K562 (cell line): ENCODE measurements around the gene TOMM6. TPM values are rescaled to one million over a fixed set of nuclear protein-coding genes. Genes with fewer than 3 reads are reported as not detected.

Source experiments
- CC2D1A ChIP-seq: fragments of 450-650 bp; IDR thresholded peaks from 2 replicates; pipeline ENCODE4 v1.6.1; 2017; ENCODE audit warnings: mild to moderate bottlenecking
- CTCF ChIP-seq, 3 experiments: IDR thresholded peaks in 2 of 3; conservative IDR thresholded peaks in 1 of 3; 2 replicates each; pipeline ENCODE4 v1.5.1; 2011 to 2012; ENCODE audit warnings: low read length in 3 of 3, mild to moderate bottlenecking in 3 of 3, control low read depth in 2 of 3, improper control_type of control experiment in 1 of 3, inconsistent platforms in 1 of 3, low read depth in 1 of 3, mixed read lengths in 1 of 3, moderate library complexity in 1 of 3; ENCODE audit not compliant: insufficient read depth in 2 of 3
- DDX20 ChIP-seq: fragments of 450-650 bp; IDR thresholded peaks from 2 replicates; pipeline ENCODE4 v1.6.1; 2016; ENCODE audit warnings: missing genetic modification characterization, low read depth, mild to moderate bottlenecking, missing compliant biosample characterization, moderate library complexity
- ETS1 ChIP-seq: conservative IDR thresholded peaks from 2 replicates; pipeline ENCODE4 v1.6.1; 2011; ENCODE audit warnings: low read depth, mild to moderate bottlenecking, low read length; ENCODE audit not compliant: control insufficient read depth
- ETV5 ChIP-seq: sonication (generic); formaldehyde crosslinking; IDR thresholded peaks from 2 replicates; pipeline ENCODE4 v1.4.0; 2020; ENCODE audit warnings: low read depth, mild to moderate bottlenecking, missing genetic modification reagents
- HDAC1 ChIP-seq, 2 experiments: fragments of 450-650 bp; IDR thresholded peaks; 2 replicates each; pipeline ENCODE4 v1.6.1; 2016 to 2017; ENCODE audit warnings: inconsistent platforms in 1 of 2, mild to moderate bottlenecking in 1 of 2, moderate library complexity in 1 of 2
- SIN3A ChIP-seq, 2 experiments: fragments of 150-350 bp in 1 of 2; IDR thresholded peaks; 2 replicates each; pipeline ENCODE4 v1.6.1; 2011 to 2016; ENCODE audit warnings: borderline replicate concordance in 2 of 2, low read depth in 2 of 2, low read length in 2 of 2, mild to moderate bottlenecking in 2 of 2, moderate library complexity in 2 of 2; ENCODE audit not compliant: control insufficient read depth in 1 of 2
- SOX6 ChIP-seq: fragments of 450-650 bp; IDR thresholded peaks from 2 replicates; pipeline ENCODE4 v1.6.1; 2014; ENCODE audit warnings: mild to moderate bottlenecking
- TAL1 ChIP-seq: fragments of 450-650 bp; IDR thresholded peaks from 2 replicates; pipeline ENCODE4 v1.6.1; 2016; ENCODE audit warnings: mild to moderate bottlenecking
- ZNF124 ChIP-seq: sonication (generic); formaldehyde crosslinking; IDR thresholded peaks from 2 replicates; pipeline ENCODE4 v1.8.1; 2022; ENCODE audit warnings: missing genetic modification reagents
- ZNF583 ChIP-seq: fragments of 250-450 bp; sonication (Bioruptor Pico); IDR thresholded peaks from 2 replicates; pipeline ENCODE4 v1.4.0; 2020
- ZSCAN32 ChIP-seq: fragments of 450-650 bp; formaldehyde crosslinking; IDR thresholded peaks from 2 replicates; pipeline ENCODE4 v1.4.0; 2020; ENCODE audit warnings: mild to moderate bottlenecking, moderate library complexity
- polyA plus RNA-seq, 8 experiments: library from polyadenylated mRNA; depleted of rRNA in 4 of 8; stranded (reverse) in 5 of 8; unstranded in 3 of 8; fragments of >200 nt; fragmentation: Nextera tagmentation in 2 of 8; fragmentation: Illumina TruSeq in 1 of 8; extraction: Ambion mirVana in 2 of 8; extraction: Trizol in 1 of 8; gene quantifications; 2 replicates each; pipeline versions ENCODE4 v1.2.1 to v1.2.3, GENCODE V29; 2011 to 2014; ENCODE audit warnings: inconsistent platforms in 1 of 8, missing spikeins in 1 of 8
- total RNA-seq, 7 experiments: library from RNA; depleted of rRNA in 6 of 7; stranded (reverse); fragments of >200 nt in 6 of 7; fragmentation: Illumina TruSeq in 2 of 7; extraction: Trizol in 2 of 7; gene quantifications; 2 replicates each; pipeline versions ENCODE4 v1.2.1 to v1.2.3, GENCODE V29; 2011 to 2021; ENCODE audit warnings: low replicate concordance in 1 of 7
- TF ChIP-seq, protein P1 (sequence below): sonication (generic); formaldehyde crosslinking; IDR thresholded peaks from 2 replicates; pipeline ENCODE4 v1.8.1; 2022; ENCODE audit warnings: missing genetic modification reagents
- TF ChIP-seq, protein P2 (sequence below): fragments of 450-650 bp; formaldehyde crosslinking; IDR thresholded peaks from 2 replicates; pipeline ENCODE4 v1.4.0; 2022; ENCODE audit warnings: missing genetic modification characterization
- TF ChIP-seq, protein P3 (sequence below): fragments of 250-450 bp; sonication (Bioruptor Pico); IDR thresholded peaks from 2 replicates; pipeline ENCODE4 v1.4.0; 2020; ENCODE audit warnings: mild to moderate bottlenecking
- TF ChIP-seq, protein P4 (sequence below): fragments of 450-650 bp; formaldehyde crosslinking; conservative IDR thresholded peaks from 2 replicates; pipeline ENCODE4 v1.4.0; 2022; ENCODE audit warnings: mild to moderate bottlenecking, missing genetic modification characterization

The TOMM6 gene
- total and polyA plus RNA-seq, 9 of the 15 experiments (the other 6 are each of a cell fraction or from before 2014, with no cell fraction given): 380 to 2,097 (median 1,065) TPM

DNA sequence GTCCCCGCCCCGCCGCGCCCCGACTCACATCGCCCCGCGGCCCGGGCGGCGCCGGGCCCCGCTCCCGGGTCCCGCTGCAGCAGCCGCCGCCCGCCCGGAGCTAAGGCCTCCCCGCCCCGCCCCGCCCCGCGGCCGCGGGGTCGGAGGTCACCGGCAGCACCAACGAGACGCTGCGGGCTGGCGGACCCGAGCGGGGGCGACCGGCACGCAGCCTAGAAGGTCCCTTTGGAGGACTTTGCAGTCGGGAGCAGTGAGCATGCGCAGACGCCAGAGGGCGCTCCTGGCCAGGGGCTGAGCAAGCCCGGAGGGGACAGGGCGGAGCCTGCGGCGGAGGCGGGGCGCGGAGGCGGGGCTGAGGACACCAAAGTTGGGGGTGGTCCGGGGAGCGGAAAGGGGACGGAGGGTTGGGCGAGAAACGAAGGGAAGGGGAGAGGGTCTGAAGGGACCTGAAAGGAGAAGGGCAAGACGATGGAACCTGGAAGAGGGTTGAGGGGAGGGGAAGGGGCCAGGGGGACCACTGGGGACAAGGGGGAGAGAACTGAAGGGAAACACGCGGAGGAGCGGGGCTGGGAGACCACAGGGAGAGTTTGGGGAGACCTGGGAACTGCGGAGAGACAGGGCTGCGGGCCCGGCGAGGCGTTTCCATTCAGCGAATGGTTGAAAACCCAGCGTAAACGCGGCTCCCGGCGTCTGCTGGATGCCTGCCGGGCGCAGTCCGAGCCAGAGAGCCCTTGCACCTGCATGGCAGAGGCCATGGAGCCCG lies 7.5 kb upstream of the TOMM6 start, which contains the start of gene FRS3 (continued):
- TF ChIP-seq SOX6: peak; percentile 35; the same call in 1 of the 2 replicates
- TF ChIP-seq, protein P1, sequence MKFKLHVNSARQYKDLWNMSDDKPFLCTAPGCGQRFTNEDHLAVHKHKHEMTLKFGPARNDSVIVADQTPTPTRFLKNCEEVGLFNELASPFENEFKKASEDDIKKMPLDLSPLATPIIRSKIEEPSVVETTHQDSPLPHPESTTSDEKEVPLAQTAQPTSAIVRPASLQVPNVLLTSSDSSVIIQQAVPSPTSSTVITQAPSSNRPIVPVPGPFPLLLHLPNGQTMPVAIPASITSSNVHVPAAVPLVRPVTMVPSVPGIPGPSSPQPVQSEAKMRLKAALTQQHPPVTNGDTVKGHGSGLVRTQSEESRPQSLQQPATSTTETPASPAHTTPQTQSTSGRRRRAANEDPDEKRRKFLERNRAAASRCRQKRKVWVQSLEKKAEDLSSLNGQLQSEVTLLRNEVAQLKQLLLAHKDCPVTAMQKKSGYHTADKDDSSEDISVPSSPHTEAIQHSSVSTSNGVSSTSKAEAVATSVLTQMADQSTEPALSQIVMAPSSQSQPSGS: no peak
- TF ChIP-seq, protein P2, sequence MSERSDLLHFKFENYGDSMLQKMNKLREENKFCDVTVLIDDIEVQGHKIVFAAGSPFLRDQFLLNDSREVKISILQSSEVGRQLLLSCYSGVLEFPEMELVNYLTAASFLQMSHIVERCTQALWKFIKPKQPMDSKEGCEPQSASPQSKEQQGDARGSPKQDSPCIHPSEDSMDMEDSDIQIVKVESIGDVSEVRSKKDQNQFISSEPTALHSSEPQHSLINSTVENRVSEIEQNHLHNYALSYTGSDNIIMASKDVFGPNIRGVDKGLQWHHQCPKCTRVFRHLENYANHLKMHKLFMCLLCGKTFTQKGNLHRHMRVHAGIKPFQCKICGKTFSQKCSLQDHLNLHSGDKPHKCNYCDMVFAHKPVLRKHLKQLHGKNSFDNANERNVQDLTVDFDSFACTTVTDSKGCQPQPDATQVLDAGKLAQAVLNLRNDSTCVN: 0 out of 2 replicates have a peak, but pooled peaks have one; percentile 57
- TF ChIP-seq, protein P3, sequence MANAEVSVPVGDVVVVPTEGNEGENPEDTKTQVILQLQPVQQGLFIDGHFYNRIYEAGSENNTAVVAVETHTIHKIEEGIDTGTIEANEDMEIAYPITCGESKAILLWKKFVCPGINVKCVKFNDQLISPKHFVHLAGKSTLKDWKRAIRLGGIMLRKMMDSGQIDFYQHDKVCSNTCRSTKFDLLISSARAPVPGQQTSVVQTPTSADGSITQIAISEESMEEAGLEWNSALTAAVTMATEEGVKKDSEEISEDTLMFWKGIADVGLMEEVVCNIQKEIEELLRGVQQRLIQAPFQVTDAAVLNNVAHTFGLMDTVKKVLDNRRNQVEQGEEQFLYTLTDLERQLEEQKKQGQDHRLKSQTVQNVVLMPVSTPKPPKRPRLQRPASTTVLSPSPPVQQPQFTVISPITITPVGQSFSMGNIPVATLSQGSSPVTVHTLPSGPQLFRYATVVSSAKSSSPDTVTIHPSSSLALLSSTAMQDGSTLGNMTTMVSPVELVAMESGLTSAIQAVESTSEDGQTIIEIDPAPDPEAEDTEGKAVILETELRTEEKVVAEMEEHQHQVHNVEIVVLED: peak; percentile 65
- TF ChIP-seq ETV5: 0 out of 2 replicates have a peak, but pooled peaks have one; percentile 79
- peak; percentile 91 for TF ChIP-seq CC2D1A
- TF ChIP-seq DDX20: no peak
- peak; percentile 94 to 99 (median 98) for TF ChIP-seq CTCF (IDR thresholded peaks at IDR 0.05 in 2 of 3, conservative IDR thresholded peaks at IDR 0.05 in 1 of 3; ENCODE audit: insufficient read depth in 2 of 3, low read depth in 1 of 3, low read length in 3 of 3)
- peak; percentile 20; the same call in 1 of the 2 replicates for TF ChIP-seq TAL1
- TF ChIP-seq ZNF583: no peak
- TF ChIP-seq ZSCAN32: peak; percentile 16; the same call in 1 of the 2 replicates
- peak; percentile 80; the same call in 1 of the 2 replicates for TF ChIP-seq ETS1
- no peak for TF ChIP-seq ZNF124 (CRISPR knock-in tag)
- TF ChIP-seq SIN3A (IDR thresholded peaks at IDR 0.05; ENCODE audit: borderline replicate concordance in 2 of 2, control insufficient read depth in 1 of 2, low read depth in 2 of 2, low read length in 2 of 2): peak in 1 of 2 experiments; percentile 79; a peak in 2 of 4 replicates
- TF ChIP-seq, protein P4, sequence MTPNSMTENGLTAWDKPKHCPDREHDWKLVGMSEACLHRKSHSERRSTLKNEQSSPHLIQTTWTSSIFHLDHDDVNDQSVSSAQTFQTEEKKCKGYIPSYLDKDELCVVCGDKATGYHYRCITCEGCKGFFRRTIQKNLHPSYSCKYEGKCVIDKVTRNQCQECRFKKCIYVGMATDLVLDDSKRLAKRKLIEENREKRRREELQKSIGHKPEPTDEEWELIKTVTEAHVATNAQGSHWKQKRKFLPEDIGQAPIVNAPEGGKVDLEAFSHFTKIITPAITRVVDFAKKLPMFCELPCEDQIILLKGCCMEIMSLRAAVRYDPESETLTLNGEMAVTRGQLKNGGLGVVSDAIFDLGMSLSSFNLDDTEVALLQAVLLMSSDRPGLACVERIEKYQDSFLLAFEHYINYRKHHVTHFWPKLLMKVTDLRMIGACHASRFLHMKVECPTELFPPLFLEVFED (CRISPR knock-in tag): no peak; the same call in 1 of the 2 replicates
- peak in 1 of 2 experiments; percentile 72; a peak in 2 of 4 replicates for TF ChIP-seq HDAC1 (IDR thresholded peaks at IDR 0.05)
